Breast epithelium (tissue), 4 donors: ENCODE data around the gene BANF1. TPM values are rescaled to one million over a fixed set of nuclear protein-coding genes. Genes with fewer than 3 reads are reported as not detected.

Source experiments
- DNase-seq, 2 donors: peaks; one replicate each; pipeline ENCODE4 v3.0.0-alpha.2; 2019; ENCODE audit warnings: low spot score in 2 of 2
- H3K27ac ChIP-seq, 2 donors: fragments of 200-600 bp; sonication (generic) in 1 of 2; one replicate each; pipeline ENCODE4 v1.5.1; 2016 to 2019; ENCODE audit warnings: mild to moderate bottlenecking in 1 of 2
- H3K27me3 ChIP-seq, 2 donors: fragments of 200-600 bp; sonication (generic) in 1 of 2; one replicate each; pipeline versions ENCODE4 v1.5.1 to v1.6.0; 2017 to 2019; ENCODE audit warnings: control low read depth in 1 of 2, mild to moderate bottlenecking in 1 of 2
- H3K36me3 ChIP-seq: fragments of 200-600 bp; one replicate; pipeline ENCODE4 v1.5.1; 2019
- H3K4me1 ChIP-seq, 2 donors: fragments of 200-600 bp; sonication (generic); one replicate each; pipeline ENCODE4 v1.5.1; 2016 to 2019; ENCODE audit warnings: control low read depth in 1 of 2
- H3K4me3 ChIP-seq, 3 donors: fragments of 200-600 bp; sonication (generic); 1 replicate in 2 of 3; 2 replicates in 1 of 3; pipeline ENCODE4 v1.5.1; 2016 to 2019; ENCODE audit warnings: mild to moderate bottlenecking in 3 of 3, moderate library complexity in 2 of 3
- H3K9me3 ChIP-seq, 2 donors: fragments of 200-600 bp; sonication (generic) in 1 of 2; one replicate each; pipeline ENCODE4 v1.5.1; 2016 to 2019; ENCODE audit warnings: control low read depth in 1 of 2
- POLR2A ChIP-seq: fragments of 450-650 bp; IDR thresholded peaks from one replicate; pipeline ENCODE4 v1.6.1; 2016; ENCODE audit warnings: antibody characterized with exemption, mild to moderate bottlenecking, moderate library complexity
- POLR2AphosphoS5 ChIP-seq, 3 donors: sonication (generic); formaldehyde crosslinking; IDR thresholded peaks; one replicate each; pipeline ENCODE4 v1.6.1; 2017; ENCODE audit warnings: antibody characterized with exemption in 3 of 3
- intact Hi-C: fragments of 100-400 bp; cut with DNase I; formaldehyde crosslinking; loops from one replicate; pipeline ENCODE4 v1.15.1; 2023; ENCODE audit warnings: low total_unique reads
- total RNA-seq, 3 donors: library from RNA; depleted of rRNA; stranded (reverse); fragments of >200 nt; gene quantifications; one replicate each; pipeline ENCODE4 v1.1.0, GENCODE V29; 2016
- TF ChIP-seq, protein P1 (sequence below), 3 donors: fragments of 450-650 bp; IDR thresholded peaks; one replicate each; pipeline ENCODE4 v1.5.1; 2016 to 2017; ENCODE audit warnings: antibody characterized with exemption in 3 of 3, mild to moderate bottlenecking in 3 of 3, moderate library complexity in 3 of 3

Gene BANF1
- total RNA-seq, 3 donors from 2014 or later = 15.7 to 42.0 (median 37.4) TPM

DNA sequence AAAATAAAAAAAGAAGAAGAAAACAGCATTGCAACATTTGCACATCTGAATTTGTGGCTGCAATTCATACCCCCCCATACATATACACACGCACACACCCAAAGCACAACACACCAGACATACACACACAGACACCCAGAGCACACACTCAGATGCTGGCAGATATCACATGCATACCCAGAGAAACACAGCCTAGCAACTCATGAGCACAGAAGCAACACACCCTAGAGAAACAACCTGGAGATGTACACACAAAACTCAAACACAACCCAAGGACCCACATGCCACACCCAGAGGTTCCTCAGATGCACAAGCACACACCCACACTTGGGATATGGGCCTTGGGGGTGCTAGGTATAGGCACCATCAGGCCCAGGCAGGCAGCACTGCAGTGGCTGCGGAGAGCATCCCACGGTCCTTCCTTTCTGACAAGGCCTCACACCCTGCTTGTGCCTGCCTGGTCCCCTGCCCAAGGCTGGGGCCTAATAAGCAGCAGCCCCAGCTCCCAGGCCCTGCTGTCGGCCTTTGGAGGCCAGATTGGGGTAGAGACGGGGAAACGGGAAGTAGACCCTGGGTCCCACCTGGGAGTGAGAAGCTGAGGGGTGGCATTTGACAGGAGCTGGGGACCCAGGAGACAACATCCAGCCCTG is 12.6 kb downstream of the BANF1 start:
- Histone ChIP-seq H3K4me1 (peaks cover 0 to 9% of the 10 kb centered on the region in 2 donors), H3K9me3 (no peaks in the 10 kb centered on the region), H3K36me3 (no peaks in the 10 kb centered on the region), H3K27me3 (peaks cover 0 to 6% of the 10 kb centered on the region in 2 donors), H3K27ac (peak overlapping the region in 1 of 2 donors; percentile 63), H3K4me3 (no peak overlapping the region)
- TF ChIP-seq POLR2AphosphoS5 (IDR thresholded peaks at IDR 0.05) = no peak
- TF ChIP-seq POLR2A = no peak
- TF ChIP-seq, protein P1, sequence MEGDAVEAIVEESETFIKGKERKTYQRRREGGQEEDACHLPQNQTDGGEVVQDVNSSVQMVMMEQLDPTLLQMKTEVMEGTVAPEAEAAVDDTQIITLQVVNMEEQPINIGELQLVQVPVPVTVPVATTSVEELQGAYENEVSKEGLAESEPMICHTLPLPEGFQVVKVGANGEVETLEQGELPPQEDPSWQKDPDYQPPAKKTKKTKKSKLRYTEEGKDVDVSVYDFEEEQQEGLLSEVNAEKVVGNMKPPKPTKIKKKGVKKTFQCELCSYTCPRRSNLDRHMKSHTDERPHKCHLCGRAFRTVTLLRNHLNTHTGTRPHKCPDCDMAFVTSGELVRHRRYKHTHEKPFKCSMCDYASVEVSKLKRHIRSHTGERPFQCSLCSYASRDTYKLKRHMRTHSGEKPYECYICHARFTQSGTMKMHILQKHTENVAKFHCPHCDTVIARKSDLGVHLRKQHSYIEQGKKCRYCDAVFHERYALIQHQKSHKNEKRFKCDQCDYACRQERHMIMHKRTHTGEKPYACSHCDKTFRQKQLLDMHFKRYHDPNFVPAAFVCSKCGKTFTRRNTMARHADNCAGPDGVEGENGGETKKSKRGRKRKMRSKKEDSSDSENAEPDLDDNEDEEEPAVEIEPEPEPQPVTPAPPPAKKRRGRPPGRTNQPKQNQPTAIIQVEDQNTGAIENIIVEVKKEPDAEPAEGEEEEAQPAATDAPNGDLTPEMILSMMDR (IDR thresholded peaks at IDR 0.05) = no peak
- DNase-seq = no peak
- intact Hi-C loops = no loop called here

GRCh38 chr11:66015454-66015881 is 13.2 kb downstream of the BANF1 start:
- H3K27me3 ChIP-seq = peaks cover 0 to 6% of the 10 kb centered on the region in 2 donors
- H3K4me3 ChIP-seq = no peak overlapping the region
- H3K27ac ChIP-seq = peak overlapping the region in 1 of 2 donors; percentile 63
- no peaks in the 10 kb centered on the region for H3K36me3 ChIP-seq
- DNase-seq = no peak
- intact Hi-C loops = no loop called here
- no peaks in the 10 kb centered on the region for H3K9me3 ChIP-seq
- H3K4me1 ChIP-seq = peaks cover 0 to 9% of the 10 kb centered on the region in 2 donors
- TF ChIP-seq, protein P1 (IDR thresholded peaks at IDR 0.05) = no peak
- TF ChIP-seq POLR2A (no peak), POLR2AphosphoS5 (IDR thresholded peaks at IDR 0.05) (no peak)

DNA sequence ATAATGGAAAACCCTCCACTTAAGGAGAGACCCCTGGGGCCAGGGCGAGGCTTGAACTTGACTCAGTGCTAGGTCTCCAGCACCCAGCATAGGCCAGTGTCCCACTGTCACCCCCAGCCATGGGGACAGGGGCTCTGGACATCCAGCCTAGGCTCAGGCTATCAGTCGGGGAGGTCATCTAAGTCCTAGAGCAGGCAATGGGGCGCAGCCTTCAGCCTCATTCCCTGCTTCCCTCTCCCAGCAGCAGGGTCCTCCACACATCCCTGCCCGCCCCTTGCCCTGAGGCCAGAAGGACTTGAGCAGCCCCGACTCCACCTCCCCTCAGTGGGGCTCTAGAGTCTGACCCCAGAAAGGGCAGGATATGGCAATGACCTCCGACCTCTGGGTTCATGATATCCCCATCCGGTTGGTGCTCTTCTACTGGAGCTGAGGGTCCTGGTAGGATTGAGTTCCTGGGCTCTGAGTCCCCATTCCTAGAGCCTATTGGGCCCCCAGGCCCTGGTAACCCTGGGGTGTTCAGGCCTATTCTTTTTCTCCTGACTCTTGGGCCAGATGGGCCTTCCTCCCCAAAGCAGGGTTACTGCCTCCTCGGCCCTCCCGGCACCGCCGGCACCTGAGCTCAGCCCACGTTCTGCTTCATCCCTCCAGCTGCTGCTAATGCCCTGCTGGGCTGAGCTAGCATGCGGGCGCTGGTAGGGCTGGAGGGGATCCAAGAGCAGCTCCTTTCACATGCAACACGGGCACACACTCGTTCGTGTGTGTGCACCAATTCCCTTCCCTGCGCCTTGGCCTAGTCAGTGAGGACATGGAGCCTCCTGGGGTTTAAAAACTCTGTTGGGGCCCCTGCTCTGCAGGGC is 13.9 kb downstream of the BANF1 start:
- intact Hi-C loops = no loop called here
- Histone ChIP-seq H3K36me3 (no peaks in the 10 kb centered on the region), H3K4me1 (peaks cover 0 to 9% of the 10 kb centered on the region in 2 donors), H3K4me3 (no peak overlapping the region), H3K9me3 (no peaks in the 10 kb centered on the region), H3K27me3 (peaks cover 0 to 6% of the 10 kb centered on the region in 2 donors), H3K27ac (peak overlapping the region in 1 of 2 donors; percentile 63)
- no peak for DNase-seq
- TF ChIP-seq, protein P1 (IDR thresholded peaks at IDR 0.05) = no peak
- no peak for TF ChIP-seq POLR2AphosphoS5 (IDR thresholded peaks at IDR 0.05)
- no peak for TF ChIP-seq POLR2A

DNA sequence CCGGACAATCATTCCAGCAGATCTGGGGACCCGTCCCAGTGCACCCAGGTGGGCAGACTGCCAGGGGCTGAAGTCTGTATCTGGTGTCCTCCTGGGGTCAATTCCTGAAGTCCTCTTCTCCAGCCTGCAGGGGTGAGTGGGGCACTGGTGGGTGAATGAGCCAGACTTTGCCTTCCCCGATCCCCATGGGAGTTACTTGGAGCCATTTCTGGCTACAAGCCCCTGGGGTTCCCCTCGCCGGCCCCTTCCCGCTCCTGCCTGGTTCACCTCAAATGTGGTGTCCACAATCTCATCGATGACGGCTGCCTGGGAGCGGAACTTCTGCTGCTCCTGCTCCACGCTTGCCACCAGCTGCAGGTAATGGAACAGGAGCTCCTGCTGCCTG is 14.5 kb downstream of the BANF1 start:
- intact Hi-C loops = no loop called here
- peaks cover 0 to 6% of the 10 kb centered on the region in 2 donors for H3K4me1 ChIP-seq
- H3K27me3 ChIP-seq = peaks cover 0 to 6% of the 10 kb centered on the region in 2 donors
- H3K4me3 ChIP-seq = no peak overlapping the region
- TF ChIP-seq POLR2AphosphoS5 (IDR thresholded peaks at IDR 0.05) (no peak), POLR2A (no peak)
- TF ChIP-seq, protein P1 (IDR thresholded peaks at IDR 0.05) = no peak
- DNase-seq = no peak
- H3K27ac ChIP-seq = no peak overlapping the region
- no peaks in the 10 kb centered on the region for H3K9me3 ChIP-seq
- no peaks in the 10 kb centered on the region for H3K36me3 ChIP-seq

- Histone ChIP-seq H3K27me3 (peaks cover 0 to 6% of the 10 kb centered on the region in 2 donors), H3K4me1 (peaks cover 0 to under 1% of the 10 kb centered on the region in 2 donors)
These were observed 15.0 kb downstream of the BANF1 start for GRCh38 chr11:66017321-66017720.

More at GRCh38 chr11:66017321-66017720, 15.0 kb downstream of the BANF1 start:
- no peak for DNase-seq
- Histone ChIP-seq H3K4me3 (no peak overlapping the region), H3K27ac (no peak overlapping the region), H3K9me3 (no peaks in the 10 kb centered on the region), H3K36me3 (no peaks in the 10 kb centered on the region)
- intact Hi-C loops = no loop called here
- TF ChIP-seq POLR2AphosphoS5 (IDR thresholded peaks at IDR 0.05) (no peak), POLR2A (no peak)
- TF ChIP-seq, protein P1 (IDR thresholded peaks at IDR 0.05) = no peak
